Mammary epithelial cell (primary cell): Measurements from ENCODE around the gene MRC2.

ENCODE experiments used
- CTCF ChIP-seq, 2 donors: IDR thresholded peaks in 1 of 2; conservative IDR thresholded peaks in 1 of 2; 2 replicates each; pipeline ENCODE4 v1.5.1; 2011 to 2012; ENCODE audit warnings: inconsistent platforms in 2 of 2, low read length in 2 of 2, mild to moderate bottlenecking in 2 of 2, control low read depth in 1 of 2, low read depth in 1 of 2; ENCODE audit not compliant: insufficient read depth in 1 of 2; ENCODE audit errors: extremely low read depth in 1 of 2
- EZH2 ChIP-seq: IDR thresholded peaks from 2 replicates; pipeline ENCODE4 v1.6.1; 2012; ENCODE audit warnings: low read length, inconsistent platforms, borderline replicate concordance

DNA sequence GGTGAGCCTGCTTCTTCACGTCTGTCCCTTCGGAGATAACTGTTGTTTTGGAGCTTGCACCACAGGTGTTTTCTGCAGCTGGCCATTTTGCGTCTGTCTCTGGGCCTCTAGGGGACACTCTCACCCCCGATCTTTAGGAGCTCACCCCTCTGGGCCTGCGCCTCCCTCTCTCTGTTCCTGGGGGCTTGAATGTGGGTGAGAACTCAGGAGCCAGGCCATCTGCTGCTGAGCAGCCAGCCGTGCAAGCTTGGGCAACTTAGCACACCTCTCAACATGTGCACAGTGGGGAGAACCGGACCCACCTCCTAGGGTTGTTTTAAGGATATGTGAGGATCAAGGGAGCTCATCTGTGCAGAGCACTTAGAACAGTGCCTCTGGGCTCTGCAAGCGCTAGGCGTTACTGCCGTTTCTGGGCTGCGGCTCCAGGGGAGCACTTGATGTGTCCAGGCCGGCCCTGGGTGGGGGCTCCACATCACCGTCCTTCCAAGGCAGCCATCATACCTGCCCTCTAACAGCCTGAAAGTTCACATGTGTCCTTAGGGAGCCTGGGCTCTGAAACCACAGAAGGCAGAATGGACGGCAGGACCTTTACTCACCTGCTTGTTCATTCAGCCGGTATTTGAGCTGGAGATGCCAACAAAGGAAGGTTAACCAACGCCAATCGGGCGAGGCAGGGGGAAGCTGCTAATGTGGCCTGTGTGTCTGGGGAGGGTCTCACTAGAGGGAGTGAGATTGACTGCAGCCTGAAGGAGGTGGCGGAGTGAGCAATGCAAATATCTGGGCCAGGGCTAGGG is 66.3 kb downstream of the MRC2 start:
- no peak for TF ChIP-seq CTCF (conservative IDR thresholded peaks at IDR 0.05 in 1 of 2, IDR thresholded peaks at IDR 0.05 in 1 of 2; ENCODE audit: extremely low read depth in 1 of 2, insufficient read depth in 1 of 2, low read depth in 1 of 2, low read length in 2 of 2)
- no peak for TF ChIP-seq EZH2
